SU-DHL-6 (cell line): ENCODE measurements around the gene NTHL1.

Experiments used
- H2AFZ ChIP-seq: fragments of 200-600 bp; sonication (generic); 2 replicates; pipeline ENCODE4 v1.6.1; 2014; ENCODE audit warnings: low read depth, mild to moderate bottlenecking, moderate library complexity, mixed read lengths, antibody characterized with exemption, low read length; ENCODE audit not compliant: severe bottlenecking
- H3F3A ChIP-seq: fragments of 200-600 bp; shearing (Covaris generic); 2 replicates; pipeline ENCODE4 v1.6.0; 2016; ENCODE audit warnings: antibody characterized with exemption, mild to moderate bottlenecking; ENCODE audit not compliant: insufficient read depth
- H3K27ac ChIP-seq: fragments of 200-600 bp; sonication (generic); 2 replicates; pipeline ENCODE4 v1.5.1; 2016; ENCODE audit warnings: low read depth, mild to moderate bottlenecking, low read length, moderate library complexity, mixed read lengths
- H3K27me3 ChIP-seq: fragments of 200-600 bp; sonication (generic), shearing (Covaris generic); 2 replicates; pipeline ENCODE4 v1.6.0; 2014; ENCODE audit warnings: mild to moderate bottlenecking, low read length
- H3K36me3 ChIP-seq: fragments of 200-600 bp; sonication (generic); 2 replicates; pipeline ENCODE4 v1.6.1; 2014; ENCODE audit warnings: mild to moderate bottlenecking, low read length, mixed read lengths
- H3K4me2 ChIP-seq: fragments of 300-600, 200-600 bp; shearing (Covaris generic), sonication (generic); 2 replicates; pipeline ENCODE4 v1.6.0; 2014; ENCODE audit warnings: low read length, low read depth, mild to moderate bottlenecking; ENCODE audit not compliant: poor library complexity, severe bottlenecking
- H3K4me3 ChIP-seq: fragments of 200-600 bp; sonication (generic); 2 replicates; pipeline ENCODE4 v1.5.1; 2014; ENCODE audit warnings: antibody characterized with exemption, low read length, mild to moderate bottlenecking, mixed read lengths; ENCODE audit not compliant: insufficient read depth, poor library complexity, severe bottlenecking
- H3K79me2 ChIP-seq: fragments of 200-600 bp; sonication (generic); 2 replicates; pipeline ENCODE4 v1.6.1; 2014; ENCODE audit warnings: mild to moderate bottlenecking, low read length, moderate library complexity; ENCODE audit not compliant: insufficient read depth
- H3K9ac ChIP-seq: fragments of 200-600 bp; sonication (generic); 2 replicates; pipeline ENCODE4 v1.7.0; 2014; ENCODE audit warnings: mild to moderate bottlenecking, low read length
- H3K9me2 ChIP-seq: fragments of 200-600 bp; sonication (generic); replicated peaks from 2 replicates; pipeline ENCODE4 v1.6.1; 2014; ENCODE audit warnings: low read length; ENCODE audit not compliant: insufficient read depth
- H3K9me3 ChIP-seq: fragments of 200-600 bp; sonication (generic); 2 replicates; pipeline ENCODE4 v1.6.1; 2014; ENCODE audit warnings: low read length, mixed read lengths; ENCODE audit not compliant: insufficient read depth
- H4K20me1 ChIP-seq: fragments of 200-600 bp; sonication (generic); 2 replicates; pipeline ENCODE4 v1.6.1; 2014; ENCODE audit warnings: low read depth, mild to moderate bottlenecking, antibody characterized with exemption, low read length, moderate library complexity, mixed read lengths
- EZH2phosphoT487 ChIP-seq: fragments of 200-600 bp; sonication (generic), shearing (Covaris generic); conservative IDR thresholded peaks from 2 replicates; pipeline ENCODE4 v1.6.1; 2018; ENCODE audit warnings: mild to moderate bottlenecking, antibody characterized with exemption, low read length, moderate library complexity, mixed read lengths
- TF ChIP-seq, protein P1 (sequence below): fragments of 200-600 bp; sonication (generic); IDR thresholded peaks from one replicate; pipeline ENCODE4 v1.5.1; 2017; ENCODE audit warnings: antibody characterized with exemption, mild to moderate bottlenecking, low read length, moderate library complexity; ENCODE audit not compliant: insufficient read depth, poor library complexity, severe bottlenecking

NTHL1 gene

DNA sequence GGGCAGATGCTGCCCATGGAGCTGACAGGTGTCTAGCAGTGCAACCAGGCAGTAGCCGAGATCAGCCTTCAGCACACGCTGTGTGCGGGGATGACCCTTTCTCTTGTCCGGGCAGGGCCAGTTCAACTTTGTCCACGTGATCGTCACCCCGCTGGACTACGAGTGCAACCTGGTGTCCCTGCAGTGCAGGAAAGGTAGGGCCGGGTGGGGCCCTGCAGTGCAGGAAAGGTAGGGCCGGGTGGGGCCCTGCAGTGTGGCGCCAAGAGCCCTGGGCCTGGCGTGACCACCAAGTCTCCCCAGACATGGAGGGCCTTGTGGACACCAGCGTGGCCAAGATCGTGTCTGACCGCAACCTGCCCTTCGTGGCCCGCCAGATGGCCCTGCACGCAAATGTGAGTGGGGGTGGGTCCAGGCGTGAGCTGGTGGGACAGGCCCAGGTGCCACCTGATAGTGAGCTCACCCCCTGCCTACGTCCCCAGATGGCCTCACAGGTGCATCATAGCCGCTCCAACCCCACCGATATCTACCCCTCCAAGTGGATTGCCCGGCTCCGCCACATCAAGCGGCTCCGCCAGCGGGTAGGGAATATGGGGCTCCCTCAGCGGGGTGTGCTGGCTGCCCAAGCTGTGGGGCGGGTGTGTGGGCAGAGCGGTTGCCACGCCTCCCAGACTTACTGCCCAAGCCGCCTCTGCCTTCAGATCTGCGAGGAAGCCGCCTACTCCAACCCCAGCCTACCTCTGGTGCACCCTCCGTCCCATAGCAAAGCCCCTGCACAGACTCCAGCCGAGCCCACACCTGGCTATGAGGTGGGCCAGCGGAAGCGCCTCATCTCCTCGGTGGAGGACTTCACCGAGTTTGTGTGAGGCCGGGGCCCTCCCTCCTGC lies 40.4 kb upstream of the NTHL1 start:
- H3K4me3 ChIP-seq: no peak overlapping the region
- H3K9ac ChIP-seq: no peak overlapping the region
- no peaks in the 10 kb centered on the region for H3K9me2 ChIP-seq
- no peaks in the 10 kb centered on the region for H3K9me3 ChIP-seq
- no peaks in the 10 kb centered on the region for H3K36me3 ChIP-seq
- no peaks in the 10 kb centered on the region for H4K20me1 ChIP-seq
- no peak for TF ChIP-seq EZH2phosphoT487
- TF ChIP-seq, protein P1, sequence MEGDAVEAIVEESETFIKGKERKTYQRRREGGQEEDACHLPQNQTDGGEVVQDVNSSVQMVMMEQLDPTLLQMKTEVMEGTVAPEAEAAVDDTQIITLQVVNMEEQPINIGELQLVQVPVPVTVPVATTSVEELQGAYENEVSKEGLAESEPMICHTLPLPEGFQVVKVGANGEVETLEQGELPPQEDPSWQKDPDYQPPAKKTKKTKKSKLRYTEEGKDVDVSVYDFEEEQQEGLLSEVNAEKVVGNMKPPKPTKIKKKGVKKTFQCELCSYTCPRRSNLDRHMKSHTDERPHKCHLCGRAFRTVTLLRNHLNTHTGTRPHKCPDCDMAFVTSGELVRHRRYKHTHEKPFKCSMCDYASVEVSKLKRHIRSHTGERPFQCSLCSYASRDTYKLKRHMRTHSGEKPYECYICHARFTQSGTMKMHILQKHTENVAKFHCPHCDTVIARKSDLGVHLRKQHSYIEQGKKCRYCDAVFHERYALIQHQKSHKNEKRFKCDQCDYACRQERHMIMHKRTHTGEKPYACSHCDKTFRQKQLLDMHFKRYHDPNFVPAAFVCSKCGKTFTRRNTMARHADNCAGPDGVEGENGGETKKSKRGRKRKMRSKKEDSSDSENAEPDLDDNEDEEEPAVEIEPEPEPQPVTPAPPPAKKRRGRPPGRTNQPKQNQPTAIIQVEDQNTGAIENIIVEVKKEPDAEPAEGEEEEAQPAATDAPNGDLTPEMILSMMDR: no peak
- H3K27ac ChIP-seq: no peak overlapping the region
- no peaks in the 10 kb centered on the region for H3F3A ChIP-seq
- H3K4me2 ChIP-seq: no peak overlapping the region
- H3K79me2 ChIP-seq: no peaks in the 10 kb centered on the region
- H2AFZ ChIP-seq: no peak overlapping the region
- no peaks in the 10 kb centered on the region for H3K27me3 ChIP-seq

DNA sequence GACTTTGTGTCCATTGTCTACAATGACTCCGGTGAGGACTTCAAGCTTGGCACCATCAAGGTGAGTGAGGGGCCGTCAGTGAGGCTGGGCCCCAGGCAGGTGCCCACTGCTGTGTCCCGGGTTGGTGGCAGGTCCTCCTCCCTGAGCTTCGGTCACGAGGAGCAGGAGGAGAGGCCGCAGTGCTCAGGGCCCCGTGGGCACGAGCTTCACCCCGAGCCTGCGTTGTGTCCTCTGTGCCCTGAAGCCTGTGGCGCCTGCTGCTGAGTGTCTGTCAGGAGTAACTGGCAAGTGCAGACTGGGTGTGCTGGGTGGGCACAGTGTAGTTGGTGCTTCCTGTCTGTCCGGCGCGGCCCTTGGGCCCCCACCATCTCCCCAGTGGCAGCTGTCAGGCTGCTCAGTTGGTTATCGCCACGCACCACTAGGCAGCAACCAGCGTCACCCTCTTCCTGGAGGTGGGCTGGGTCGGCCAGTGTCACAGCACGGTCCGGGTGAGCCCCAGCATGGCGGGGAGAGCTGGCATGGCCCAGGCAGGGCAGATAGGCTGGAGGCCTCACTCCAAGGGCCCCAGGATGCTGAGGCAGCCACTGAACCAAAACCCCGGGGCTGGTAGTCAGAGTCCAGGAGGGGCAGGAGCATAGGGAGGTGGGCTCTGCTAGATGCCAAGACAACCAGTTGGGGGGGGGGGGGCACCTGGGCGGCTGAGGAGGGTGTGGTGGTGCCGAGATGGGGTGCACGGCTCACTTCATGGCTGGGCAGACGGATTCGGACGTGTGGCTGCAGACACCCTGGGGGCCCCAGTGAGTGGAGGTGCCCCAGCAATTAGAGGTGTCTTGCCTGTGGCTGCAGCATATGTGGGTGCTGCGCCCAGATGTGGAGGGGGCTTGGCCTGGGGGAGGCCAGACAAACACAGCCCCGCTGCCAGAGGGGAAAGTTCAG lies 39.4 kb upstream of the NTHL1 start:
- Histone ChIP-seq H2AFZ (no peak overlapping the region), H3K27me3 (no peaks in the 10 kb centered on the region), H3K4me2 (no peak overlapping the region), H4K20me1 (no peaks in the 10 kb centered on the region), H3K4me3 (no peak overlapping the region), H3K27ac (no peak overlapping the region), H3K9me3 (no peaks in the 10 kb centered on the region), H3K9ac (no peak overlapping the region), H3K36me3 (no peaks in the 10 kb centered on the region), H3K79me2 (no peaks in the 10 kb centered on the region), H3F3A (no peaks in the 10 kb centered on the region), H3K9me2 (no peaks in the 10 kb centered on the region)
- TF ChIP-seq EZH2phosphoT487: no peak
- TF ChIP-seq, protein P1: no peak

DNA sequence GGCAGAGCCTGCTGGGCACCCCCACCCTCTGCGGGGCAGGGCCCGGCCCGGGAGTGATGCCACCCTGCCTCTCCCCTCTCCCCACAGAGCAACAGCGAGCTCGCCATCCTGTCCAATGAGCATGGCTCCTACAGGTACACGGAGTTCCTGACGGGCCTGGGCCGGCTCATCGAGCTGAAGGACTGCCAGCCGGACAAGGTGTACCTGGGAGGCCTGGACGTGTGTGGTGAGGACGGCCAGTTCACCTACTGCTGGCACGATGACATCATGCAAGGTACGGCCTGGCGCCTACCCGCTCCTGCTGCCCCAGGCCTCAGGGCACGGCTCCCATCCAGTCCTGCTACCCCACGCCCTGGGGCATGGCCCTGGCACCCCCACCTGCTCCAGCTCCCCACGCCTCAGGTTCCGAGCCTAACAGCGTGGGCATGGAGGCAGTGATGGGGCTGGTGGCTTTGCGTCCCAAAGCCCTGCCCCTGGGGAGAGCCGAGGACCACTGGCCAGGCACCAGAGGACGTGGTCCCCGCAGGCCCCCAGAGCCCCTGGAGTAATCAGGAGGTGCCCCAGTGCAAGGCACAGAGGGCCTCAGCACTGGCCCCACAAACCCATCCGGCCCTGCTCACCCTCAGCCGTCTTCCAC lies 38.6 kb upstream of the NTHL1 start:
- H3F3A ChIP-seq: no peaks in the 10 kb centered on the region
- no peak overlapping the region for H3K27ac ChIP-seq
- TF ChIP-seq EZH2phosphoT487: no peak
- TF ChIP-seq, protein P1: no peak
- no peak overlapping the region for H3K9ac ChIP-seq
- H3K36me3 ChIP-seq: no peaks in the 10 kb centered on the region
- H2AFZ ChIP-seq: no peak overlapping the region
- no peaks in the 10 kb centered on the region for H3K27me3 ChIP-seq
- H4K20me1 ChIP-seq: no peaks in the 10 kb centered on the region
- no peaks in the 10 kb centered on the region for H3K9me2 ChIP-seq
- H3K4me2 ChIP-seq: no peak overlapping the region
- H3K79me2 ChIP-seq: no peaks in the 10 kb centered on the region
- H3K9me3 ChIP-seq: no peaks in the 10 kb centered on the region
- H3K4me3 ChIP-seq: no peak overlapping the region
